ENCODE measurements around the gene ERGIC3.

DNA sequence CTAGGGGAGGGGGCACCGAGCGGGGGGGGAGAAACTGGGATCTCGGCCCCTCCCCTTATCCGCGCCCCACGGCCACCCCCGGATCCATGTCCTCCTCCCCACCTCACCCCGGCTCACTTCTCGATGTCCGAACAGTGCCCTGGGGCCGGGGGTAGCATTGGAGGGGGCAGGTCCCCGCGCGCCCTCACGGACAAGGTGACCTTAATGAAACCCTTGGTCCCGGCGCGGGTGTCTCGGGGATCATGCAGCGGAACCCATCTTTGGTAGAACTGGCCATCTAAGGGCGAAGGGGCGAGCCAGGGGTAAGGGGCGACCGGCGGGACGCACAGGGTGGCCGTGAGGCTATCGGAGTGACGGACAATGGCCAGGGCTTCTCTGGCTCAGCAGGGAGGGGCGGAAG is 60.1 kb downstream of the ERGIC3 start:
- TF ChIP-seq, protein P1, sequence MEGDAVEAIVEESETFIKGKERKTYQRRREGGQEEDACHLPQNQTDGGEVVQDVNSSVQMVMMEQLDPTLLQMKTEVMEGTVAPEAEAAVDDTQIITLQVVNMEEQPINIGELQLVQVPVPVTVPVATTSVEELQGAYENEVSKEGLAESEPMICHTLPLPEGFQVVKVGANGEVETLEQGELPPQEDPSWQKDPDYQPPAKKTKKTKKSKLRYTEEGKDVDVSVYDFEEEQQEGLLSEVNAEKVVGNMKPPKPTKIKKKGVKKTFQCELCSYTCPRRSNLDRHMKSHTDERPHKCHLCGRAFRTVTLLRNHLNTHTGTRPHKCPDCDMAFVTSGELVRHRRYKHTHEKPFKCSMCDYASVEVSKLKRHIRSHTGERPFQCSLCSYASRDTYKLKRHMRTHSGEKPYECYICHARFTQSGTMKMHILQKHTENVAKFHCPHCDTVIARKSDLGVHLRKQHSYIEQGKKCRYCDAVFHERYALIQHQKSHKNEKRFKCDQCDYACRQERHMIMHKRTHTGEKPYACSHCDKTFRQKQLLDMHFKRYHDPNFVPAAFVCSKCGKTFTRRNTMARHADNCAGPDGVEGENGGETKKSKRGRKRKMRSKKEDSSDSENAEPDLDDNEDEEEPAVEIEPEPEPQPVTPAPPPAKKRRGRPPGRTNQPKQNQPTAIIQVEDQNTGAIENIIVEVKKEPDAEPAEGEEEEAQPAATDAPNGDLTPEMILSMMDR (IDR thresholded peaks at IDR 0.05): no peak
- TF ChIP-seq POLR2AphosphoS5 (IDR thresholded peaks at IDR 0.05; ENCODE audit: insufficient read depth in 1 of 2, low read depth in 1 of 2) (no peak), POLR2A (IDR thresholded peaks at IDR 0.05) (no peak)

All from vagina (tissue), 2 donors.